Muscle layer of colon (tissue), 2 donors: ENCODE results near the gene TAF4.
"Not testable (repeated sequence)": the region's sequence is repeated elsewhere in the genome, so short reads cannot be mapped to it uniquely, and the experiment has no call there.

ENCODE experiments used
- H3K27ac ChIP-seq: one replicate; pipeline ENCODE4 v1.7.0; 2013; ENCODE audit warnings: low read depth, mild to moderate bottlenecking, low read length, moderate library complexity
- H3K27me3 ChIP-seq, 2 donors: one replicate each; pipeline ENCODE4 v1.7.0; 2013; ENCODE audit warnings: low read length in 2 of 2, mild to moderate bottlenecking in 2 of 2; ENCODE audit not compliant: insufficient read depth in 2 of 2, control insufficient read depth in 1 of 2
- H3K36me3 ChIP-seq: one replicate; pipeline ENCODE4 v1.7.0; 2013; ENCODE audit warnings: mild to moderate bottlenecking, low read length; ENCODE audit not compliant: insufficient read depth
- H3K4me1 ChIP-seq: one replicate; pipeline ENCODE4 v1.7.0; 2013; ENCODE audit warnings: mild to moderate bottlenecking, low read length; ENCODE audit not compliant: insufficient read depth
- H3K4me3 ChIP-seq, 2 donors: one replicate each; pipeline ENCODE4 v1.7.0; 2013; ENCODE audit warnings: low read length in 2 of 2, low read depth in 1 of 2, mild to moderate bottlenecking in 1 of 2, moderate library complexity in 1 of 2
- H3K9ac ChIP-seq: one replicate; pipeline ENCODE4 v1.7.0; 2013; ENCODE audit warnings: low read length
- H3K9me3 ChIP-seq: one replicate; pipeline ENCODE4 v1.7.0; 2013; ENCODE audit warnings: mild to moderate bottlenecking, low read length
- donor health status: abdominal sarcoma.
- donor health status: Adenocarcinoma of cecum.

TAF4 gene

DNA sequence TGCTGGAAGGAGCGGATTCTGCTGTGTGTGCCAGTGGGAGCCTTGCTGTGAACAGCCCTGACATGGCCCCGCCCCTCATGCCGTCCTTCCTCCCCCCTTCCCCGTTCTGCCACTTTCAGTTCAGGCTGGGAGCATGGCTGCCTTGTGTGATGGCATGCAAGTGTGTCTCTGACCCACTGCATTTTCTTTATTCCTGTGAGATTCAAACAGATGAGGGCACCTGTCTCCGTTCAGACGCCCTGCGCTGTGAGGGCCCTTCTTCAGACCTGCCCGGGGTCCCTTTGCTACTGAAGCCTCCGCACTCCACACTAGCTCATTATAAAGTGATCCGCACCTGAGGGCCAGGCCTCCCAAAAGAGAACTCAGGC lies 88.3 kb downstream of the TAF4 start:
- H3K36me3 ChIP-seq = peaks cover 19% of the 10 kb centered on the region
- H3K27me3 ChIP-seq = no peaks in the 10 kb centered on the region

DNA sequence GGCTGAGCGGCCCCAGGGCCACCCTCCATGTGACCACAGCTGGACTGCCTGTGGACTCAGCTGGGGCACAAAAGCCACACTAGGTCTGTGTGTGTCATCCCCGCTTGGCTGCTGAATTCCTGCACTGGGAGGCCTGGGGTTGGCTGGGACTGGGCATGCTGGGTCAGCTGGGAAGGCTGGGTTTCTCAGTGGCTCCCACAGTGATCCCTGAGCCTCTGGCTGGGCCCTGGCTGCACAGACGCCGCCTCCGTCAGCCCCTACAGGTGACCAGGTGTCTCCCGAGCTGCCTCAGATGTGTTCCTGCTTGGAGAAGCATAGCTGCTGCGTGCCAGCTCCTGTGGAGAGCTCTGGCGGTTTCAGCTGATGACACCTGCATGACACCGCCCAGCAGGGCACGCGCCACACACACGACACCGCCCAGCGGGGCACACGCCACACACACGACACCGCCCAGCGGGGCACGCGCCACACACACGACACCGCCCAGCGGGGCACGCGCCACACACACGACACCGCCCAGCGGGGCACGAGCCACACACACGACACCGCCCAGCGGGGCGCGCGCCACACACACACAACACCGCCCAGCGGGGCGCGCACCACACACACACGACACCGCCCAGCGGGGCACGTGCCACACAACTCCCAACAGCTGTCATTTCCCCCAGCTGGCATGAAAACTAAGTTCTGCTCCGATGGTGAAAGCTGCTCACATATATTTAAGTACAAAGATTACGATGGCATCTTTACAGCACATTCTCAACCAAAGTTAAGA lies 88.8 kb downstream of the TAF4 start:
- H3K4me3 ChIP-seq = no peak overlapping the region
- no peak overlapping the region for H3K9ac ChIP-seq
- H3K4me1 ChIP-seq = no peaks in the 10 kb centered on the region
- H3K36me3 ChIP-seq = peaks cover 23% of the 10 kb centered on the region
- H3K9me3 ChIP-seq = no peaks in the 10 kb centered on the region
- no peaks in the 10 kb centered on the region for H3K27me3 ChIP-seq
- no peak overlapping the region for H3K27ac ChIP-seq

More for the DNA sequence above, 88.3 kb downstream of the TAF4 start:
- Histone ChIP-seq H3K27ac (no peak overlapping the region), H3K4me3 (no peak overlapping the region), H3K9me3 (no peaks in the 10 kb centered on the region), H3K4me1 (no peaks in the 10 kb centered on the region), H3K9ac (no peak overlapping the region)

DNA sequence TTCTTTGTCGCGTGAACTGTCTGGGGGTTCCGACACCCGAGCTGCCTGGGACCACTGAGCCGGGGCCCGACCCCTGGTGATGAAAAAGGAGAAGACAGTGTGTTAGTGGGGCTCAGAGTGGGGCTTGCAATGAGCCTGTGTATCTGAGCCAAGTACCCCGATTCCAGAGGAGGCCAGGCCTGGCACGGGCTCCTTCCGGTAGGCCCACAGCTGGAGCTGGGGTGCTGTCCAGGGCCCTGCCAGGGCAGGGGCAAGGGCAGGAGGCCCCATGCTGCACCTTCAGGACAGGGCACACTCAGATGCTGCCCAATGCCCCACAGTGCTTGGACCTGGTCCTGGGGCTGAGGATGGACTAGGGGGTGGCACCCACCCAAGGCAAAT lies 89.4 kb downstream of the TAF4 start:
- no peak overlapping the region for H3K9ac ChIP-seq

DNA sequence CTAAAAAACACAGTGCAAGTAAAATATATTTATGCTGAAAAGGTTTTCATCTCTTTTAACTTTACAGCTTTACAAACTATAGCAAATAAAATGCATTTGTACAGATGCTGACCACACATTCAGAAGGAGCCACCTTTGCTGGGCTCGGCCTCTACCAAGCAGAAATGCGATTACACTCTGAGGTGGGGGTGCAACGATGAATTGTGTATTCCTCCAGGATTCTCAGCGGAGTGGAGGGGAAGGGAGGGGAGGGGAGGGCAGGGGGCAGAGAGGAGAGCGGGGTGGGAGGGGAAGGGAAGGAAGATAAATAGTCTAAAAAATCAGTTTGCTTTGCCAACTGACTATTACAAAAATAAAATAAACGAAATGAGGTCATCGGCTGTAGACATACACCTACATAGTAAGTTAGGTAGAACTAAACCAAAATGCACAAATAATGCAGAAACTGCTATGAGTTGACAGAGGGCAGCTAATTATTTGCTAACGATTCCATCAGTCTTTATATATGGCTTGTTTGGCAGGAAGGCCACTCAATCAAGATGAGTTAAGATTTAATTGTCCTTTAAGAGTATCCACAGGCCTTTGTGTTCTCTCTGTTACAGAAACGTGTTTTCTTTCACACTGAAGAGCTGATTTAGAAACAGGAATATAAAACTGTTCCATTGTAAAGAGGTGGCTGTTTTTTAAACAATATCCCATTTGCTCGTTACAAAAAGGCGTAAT lies 90.1 kb downstream of the TAF4 start:
- Histone ChIP-seq H3K9ac (no peak overlapping the region), H3K36me3 (peaks cover 23% of the 10 kb centered on the region), H3K27ac (no peak overlapping the region), H3K9me3 (no peaks in the 10 kb centered on the region), H3K4me1 (no peaks in the 10 kb centered on the region), H3K27me3 (no peaks in the 10 kb centered on the region), H3K4me3 (no peak overlapping the region)

More for the DNA sequence above, 89.4 kb downstream of the TAF4 start:
- Histone ChIP-seq H3K27ac (no peak overlapping the region), H3K36me3 (peaks cover 23% of the 10 kb centered on the region), H3K4me1 (no peaks in the 10 kb centered on the region), H3K4me3 (no peak overlapping the region), H3K9me3 (no peaks in the 10 kb centered on the region), H3K27me3 (no peaks in the 10 kb centered on the region)

DNA sequence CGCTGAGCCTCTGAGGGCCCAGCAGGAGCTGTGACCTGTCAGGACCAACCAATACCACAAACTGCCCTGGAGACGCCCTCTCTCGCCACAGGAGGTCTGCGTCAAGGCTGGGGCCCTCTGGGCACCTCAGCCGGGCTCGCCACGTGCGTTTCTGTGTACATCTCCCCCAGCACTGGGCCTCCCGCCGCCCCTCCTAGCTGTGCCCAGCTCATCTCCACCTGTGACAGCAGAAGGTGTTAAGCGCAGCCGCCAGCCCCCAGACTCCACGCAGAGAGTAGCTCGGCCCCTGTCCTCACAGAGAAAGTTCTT lies 91.4 kb downstream of the TAF4 start:
- no peak overlapping the region for H3K27ac ChIP-seq
- H3K27me3 ChIP-seq = no peaks in the 10 kb centered on the region
- peaks cover 23% of the 10 kb centered on the region for H3K36me3 ChIP-seq
- no peak overlapping the region for H3K9ac ChIP-seq
- H3K4me3 ChIP-seq = no peak overlapping the region
- H3K4me1 ChIP-seq = no peaks in the 10 kb centered on the region
- no peaks in the 10 kb centered on the region for H3K9me3 ChIP-seq

DNA sequence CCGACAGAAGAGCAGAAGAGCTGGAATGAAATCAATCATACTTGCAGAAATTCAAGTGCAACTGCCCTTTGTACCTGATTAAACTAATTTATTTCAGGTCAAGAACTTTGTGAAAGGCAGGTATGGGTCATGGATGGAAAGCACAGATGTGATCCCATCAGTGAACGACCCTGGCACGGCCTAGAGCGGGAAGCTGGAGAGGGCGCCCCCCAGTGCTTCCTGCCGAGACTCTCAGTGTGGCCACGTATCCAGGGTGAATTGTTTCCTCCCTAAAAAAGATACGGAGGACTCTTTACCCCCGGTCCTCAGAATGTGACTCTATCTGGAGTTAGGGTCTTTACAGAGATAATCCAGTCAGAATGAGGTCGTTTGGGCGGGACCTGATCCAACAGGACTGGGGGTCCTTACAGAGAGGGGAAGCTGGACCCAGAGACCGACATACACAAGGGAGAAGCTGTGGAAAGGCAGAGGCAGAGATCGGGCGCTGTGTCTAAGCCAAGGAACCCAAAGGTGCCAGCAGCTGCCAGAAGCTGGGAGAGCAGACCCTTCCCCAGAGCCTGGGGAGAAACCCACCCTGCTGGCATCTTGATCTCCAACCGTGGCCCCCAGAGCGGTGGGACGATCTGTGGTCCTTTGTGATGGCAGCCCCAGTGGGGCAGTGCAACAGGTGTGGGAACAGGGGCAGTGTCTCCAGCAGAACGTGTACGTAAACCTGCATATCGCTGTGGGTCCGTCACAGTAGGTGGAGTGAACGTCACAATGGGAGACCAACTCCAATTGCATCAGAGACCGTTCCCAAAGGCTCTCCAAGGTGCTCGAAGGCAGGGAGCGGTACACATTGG lies 91.9 kb downstream of the TAF4 start:
- no peaks in the 10 kb centered on the region for H3K4me1 ChIP-seq
- no peak overlapping the region for H3K4me3 ChIP-seq
- H3K27ac ChIP-seq = no peak overlapping the region
- H3K27me3 ChIP-seq = no peaks in the 10 kb centered on the region
- no peaks in the 10 kb centered on the region for H3K9me3 ChIP-seq
- no peak overlapping the region for H3K9ac ChIP-seq
- peaks cover 23% of the 10 kb centered on the region for H3K36me3 ChIP-seq

DNA sequence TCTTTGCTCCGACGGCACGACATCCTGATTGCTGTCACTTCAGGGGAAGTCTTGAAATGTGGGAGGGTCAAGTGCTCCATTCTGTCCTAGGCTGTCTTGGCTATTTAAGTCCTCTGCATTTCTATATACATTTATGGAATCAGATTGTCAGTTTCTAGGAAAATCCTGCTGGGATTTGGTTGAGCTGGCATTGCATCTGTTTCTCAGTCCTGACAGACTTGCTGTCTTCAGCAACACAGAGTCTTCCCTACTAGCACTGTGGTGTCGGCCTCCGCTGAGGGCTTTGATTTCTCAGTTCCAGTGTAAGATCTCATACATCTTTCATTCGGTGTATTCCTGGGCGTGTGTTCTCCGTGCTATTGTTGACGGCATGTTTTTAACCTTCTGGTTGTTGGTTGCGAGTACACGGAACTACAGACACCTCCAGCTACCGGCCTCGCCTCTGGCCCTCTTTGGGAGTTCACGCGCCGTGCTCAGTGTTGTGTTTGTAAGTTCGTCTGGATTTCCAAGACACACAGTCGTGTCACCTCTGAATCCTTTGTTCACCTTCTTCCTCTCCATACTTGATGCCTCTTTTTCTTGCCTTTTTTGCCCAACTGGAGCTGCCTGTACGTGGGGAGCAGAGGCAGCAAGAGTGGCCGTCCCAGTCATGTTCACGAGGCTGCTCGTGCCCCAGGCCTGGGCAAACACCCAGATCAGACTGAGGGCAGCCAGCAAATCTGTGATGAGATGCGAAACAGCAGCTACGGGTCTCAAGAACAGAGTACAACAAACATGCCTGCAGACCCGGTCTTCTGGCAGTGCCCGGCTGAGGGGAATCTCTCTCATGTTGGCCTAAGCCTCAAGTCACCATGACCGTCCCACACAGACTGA lies 92.8 kb downstream of the TAF4 start:
- Histone ChIP-seq H3K27me3 (no peaks in the 10 kb centered on the region), H3K4me3 (no peak overlapping the region), H3K9ac (no peak overlapping the region), H3K27ac (no peak overlapping the region), H3K9me3 (no peaks in the 10 kb centered on the region), H3K4me1 (no peaks in the 10 kb centered on the region), H3K36me3 (peaks cover 23% of the 10 kb centered on the region)

DNA sequence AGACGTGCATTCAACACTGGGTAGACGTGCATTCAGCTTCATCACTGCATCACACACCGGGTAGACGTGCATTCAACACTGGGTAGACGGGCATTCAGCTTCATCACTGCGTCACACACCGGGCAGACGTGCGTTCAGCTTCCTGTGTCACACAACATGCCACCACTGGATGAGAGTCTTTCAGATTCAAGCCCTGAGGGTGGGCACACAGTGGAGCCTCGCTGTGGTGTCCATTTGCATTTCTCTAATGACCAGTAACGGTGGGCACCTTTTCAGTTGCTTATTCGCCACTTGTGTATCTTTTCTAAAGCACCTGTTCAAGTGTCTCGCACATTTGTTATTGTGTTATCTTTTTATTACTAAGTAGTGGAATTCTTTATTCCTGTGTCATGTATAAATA lies 94.1 kb downstream of the TAF4 start:
- not testable (repeated sequence) for H3K4me3 ChIP-seq, H3K27me3 ChIP-seq, H3K4me1 ChIP-seq, H3K9ac ChIP-seq, H3K9me3 ChIP-seq, H3K27ac ChIP-seq
- H3K36me3 ChIP-seq = peaks cover 23% of the 10 kb centered on the region

DNA sequence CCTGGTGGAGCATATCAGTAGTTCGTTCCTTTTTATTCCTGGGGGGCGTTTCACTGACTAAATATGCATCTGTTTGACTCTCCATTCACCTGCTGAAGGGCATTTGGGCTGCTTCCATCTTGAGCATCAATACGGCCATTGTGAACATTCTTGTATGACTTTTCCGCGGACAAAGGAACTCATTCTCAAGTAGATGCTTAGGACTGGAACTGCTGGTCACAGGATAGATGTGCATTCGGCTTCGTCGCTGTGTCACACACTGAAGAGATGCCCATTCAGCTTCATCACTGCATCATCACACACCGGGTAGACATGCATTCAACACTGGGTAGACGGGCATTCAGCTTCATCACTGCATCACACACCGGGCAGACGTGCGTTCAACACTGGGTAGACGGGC lies 95.3 kb downstream of the TAF4 start:
- H3K9me3 ChIP-seq = no peaks in the 10 kb centered on the region
- no peak overlapping the region for H3K9ac ChIP-seq
- no peak overlapping the region for H3K4me3 ChIP-seq
- no peaks in the 10 kb centered on the region for H3K4me1 ChIP-seq
- H3K27me3 ChIP-seq = peaks cover 0 to 17% of the 10 kb centered on the region in 2 donors
- peaks cover 23% of the 10 kb centered on the region for H3K36me3 ChIP-seq
- no peak overlapping the region for H3K27ac ChIP-seq

DNA sequence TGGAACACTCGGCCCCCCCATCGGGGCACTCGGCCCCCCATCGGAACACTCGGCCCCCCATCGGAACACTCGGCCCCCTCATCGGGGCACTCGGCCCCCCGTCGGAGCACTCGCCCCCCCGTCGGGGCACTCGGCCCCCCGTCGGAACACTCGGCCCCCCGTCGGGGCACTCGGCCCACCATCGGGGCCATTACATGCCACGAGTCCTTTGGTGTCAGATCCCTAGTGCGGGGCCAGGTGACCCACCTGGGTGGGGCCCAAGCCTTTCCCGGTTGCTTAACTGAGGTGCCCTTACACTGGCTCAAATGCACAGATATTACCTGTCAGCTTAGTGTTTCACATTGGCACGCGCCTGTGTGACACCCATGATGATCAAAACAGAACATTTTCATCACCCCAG lies 95.9 kb downstream of the TAF4 start:
- H3K36me3 ChIP-seq = peaks cover 23% of the 10 kb centered on the region
- H3K9ac ChIP-seq = no peak overlapping the region
- H3K27ac ChIP-seq = no peak overlapping the region
- H3K9me3 ChIP-seq = no peaks in the 10 kb centered on the region
- H3K4me3 ChIP-seq = no peak overlapping the region
- peaks cover 0 to 22% of the 10 kb centered on the region in 2 donors for H3K27me3 ChIP-seq
- no peaks in the 10 kb centered on the region for H3K4me1 ChIP-seq

DNA sequence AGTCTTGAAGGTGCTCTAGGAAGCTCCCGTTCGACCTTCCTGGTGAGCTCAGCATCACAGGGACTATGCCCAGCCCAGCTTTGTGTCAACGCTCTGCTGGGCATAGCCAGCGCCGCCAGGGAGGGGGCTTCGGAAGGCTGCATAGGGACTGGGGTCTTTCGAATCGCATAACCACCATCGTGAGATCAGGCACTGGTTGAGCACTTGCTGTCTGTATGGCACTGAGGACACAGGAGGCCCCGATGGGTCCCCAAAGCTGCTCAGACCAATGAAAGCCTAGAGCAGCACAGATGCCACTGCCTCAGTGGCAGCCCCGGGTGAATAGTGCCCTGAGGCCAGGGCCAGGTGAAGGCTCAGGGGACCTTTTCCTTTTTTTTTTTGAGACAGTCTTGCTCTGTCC lies 96.7 kb downstream of the TAF4 start:
- peaks cover 0 to 23% of the 10 kb centered on the region in 2 donors for H3K27me3 ChIP-seq
- H3K9me3 ChIP-seq = no peaks in the 10 kb centered on the region
- H3K9ac ChIP-seq = no peak overlapping the region
- no peaks in the 10 kb centered on the region for H3K4me1 ChIP-seq
- peaks cover 19% of the 10 kb centered on the region for H3K36me3 ChIP-seq
- no peak overlapping the region for H3K4me3 ChIP-seq
- H3K27ac ChIP-seq = no peak overlapping the region
